Measurements from ENCODE around the gene CASP8.
"Not testable (repeated sequence)": the region's sequence is repeated elsewhere in the genome, so short reads cannot be mapped to it uniquely, and the experiment has no call there.

Gene CASP8

GRCh38 chr2:201298462-201299052, 38.2 kb downstream of the CASP8 start:
- DNase-seq: peak; percentile 9
- TF ChIP-seq, protein P1, sequence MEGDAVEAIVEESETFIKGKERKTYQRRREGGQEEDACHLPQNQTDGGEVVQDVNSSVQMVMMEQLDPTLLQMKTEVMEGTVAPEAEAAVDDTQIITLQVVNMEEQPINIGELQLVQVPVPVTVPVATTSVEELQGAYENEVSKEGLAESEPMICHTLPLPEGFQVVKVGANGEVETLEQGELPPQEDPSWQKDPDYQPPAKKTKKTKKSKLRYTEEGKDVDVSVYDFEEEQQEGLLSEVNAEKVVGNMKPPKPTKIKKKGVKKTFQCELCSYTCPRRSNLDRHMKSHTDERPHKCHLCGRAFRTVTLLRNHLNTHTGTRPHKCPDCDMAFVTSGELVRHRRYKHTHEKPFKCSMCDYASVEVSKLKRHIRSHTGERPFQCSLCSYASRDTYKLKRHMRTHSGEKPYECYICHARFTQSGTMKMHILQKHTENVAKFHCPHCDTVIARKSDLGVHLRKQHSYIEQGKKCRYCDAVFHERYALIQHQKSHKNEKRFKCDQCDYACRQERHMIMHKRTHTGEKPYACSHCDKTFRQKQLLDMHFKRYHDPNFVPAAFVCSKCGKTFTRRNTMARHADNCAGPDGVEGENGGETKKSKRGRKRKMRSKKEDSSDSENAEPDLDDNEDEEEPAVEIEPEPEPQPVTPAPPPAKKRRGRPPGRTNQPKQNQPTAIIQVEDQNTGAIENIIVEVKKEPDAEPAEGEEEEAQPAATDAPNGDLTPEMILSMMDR (IDR thresholded peaks at IDR 0.05; ENCODE audit: low read depth, low read length, missing control alignments): no peak
- H3K4me3 ChIP-seq (ENCODE audit: low read depth, low read length): no peak overlapping the region
- H3K27me3 ChIP-seq (replicated peaks): no peaks in the 10 kb centered on the region
- no peaks in the 10 kb centered on the region for H3K36me3 ChIP-seq (replicated peaks)
- no peak overlapping the region for H3K27ac ChIP-seq
- in situ Hi-C loops (cut with HindIII; ENCODE audit: low pct_ligation_motif_present, low sequenced_read_pairs): no loop called here

GRCh38 chr2:201299929-201300328, 39.6 kb downstream of the CASP8 start:
- H3K27me3 ChIP-seq (replicated peaks); H3K36me3 ChIP-seq (replicated peaks); in situ Hi-C loops (cut with HindIII; ENCODE audit: low pct_ligation_motif_present, low sequenced_read_pairs); DNase-seq; H3K27ac ChIP-seq; H3K4me3 ChIP-seq (ENCODE audit: low read depth, low read length): not testable (repeated sequence)

GRCh38 chr2:201307876-201308275, 47.5 kb downstream of the CASP8 start:
- Histone ChIP-seq H3K4me3 (ENCODE audit: low read depth, low read length) (no peak overlapping the region), H3K27me3 (replicated peaks) (no peaks in the 10 kb centered on the region), H3K36me3 (replicated peaks) (peaks cover 2% of the 10 kb centered on the region), H3K27ac (no peak overlapping the region)
- in situ Hi-C loops (cut with HindIII; ENCODE audit: low pct_ligation_motif_present, low sequenced_read_pairs): no loop called here
- TF ChIP-seq, protein P1 (IDR thresholded peaks at IDR 0.05; ENCODE audit: low read depth, low read length, missing control alignments): no peak
- DNase-seq: no peak

GRCh38 chr2:201308914-201309313, 48.6 kb downstream of the CASP8 start:
- Histone ChIP-seq H3K36me3 (replicated peaks) (peaks cover 2% of the 10 kb centered on the region), H3K27me3 (replicated peaks) (no peaks in the 10 kb centered on the region), H3K27ac (no peak overlapping the region), H3K4me3 (ENCODE audit: low read depth, low read length) (no peak overlapping the region)
- DNase-seq: no peak
- in situ Hi-C loops (cut with HindIII; ENCODE audit: low pct_ligation_motif_present, low sequenced_read_pairs): no loop called here
- TF ChIP-seq, protein P1 (IDR thresholded peaks at IDR 0.05; ENCODE audit: low read depth, low read length, missing control alignments): no peak

- TF ChIP-seq, protein P1 (IDR thresholded peaks at IDR 0.05; ENCODE audit: low read depth, low read length, missing control alignments): no peak
- in situ Hi-C loops (cut with HindIII; ENCODE audit: low pct_ligation_motif_present, low sequenced_read_pairs): no loop called here
- Histone ChIP-seq H3K27me3 (replicated peaks) (no peaks in the 10 kb centered on the region), H3K36me3 (replicated peaks) (no peaks in the 10 kb centered on the region), H3K27ac (no peak overlapping the region), H3K4me3 (ENCODE audit: low read depth, low read length) (no peak overlapping the region)
- no peak for DNase-seq
Measured at GRCh38 chr2:201313362-201313761, 53.0 kb downstream of the CASP8 start.

DNA sequence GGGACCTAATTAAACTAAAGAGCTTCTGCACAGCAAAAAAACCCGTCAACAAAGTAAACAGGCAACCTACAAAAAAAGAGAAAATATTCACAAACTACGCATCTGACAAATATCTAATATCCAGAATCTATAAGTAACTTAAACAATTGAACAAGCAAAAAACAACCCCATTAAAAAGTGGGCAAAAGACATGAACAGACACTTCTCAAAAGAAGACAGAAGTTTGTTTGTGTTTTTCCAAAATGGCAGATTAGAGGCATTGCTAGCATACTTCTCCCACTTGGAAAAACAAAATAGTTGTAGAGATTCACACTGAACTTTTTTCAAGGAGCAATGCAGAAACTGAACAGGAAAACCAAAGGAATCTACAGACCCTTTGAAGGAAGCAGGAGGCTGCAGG, 59.2 kb downstream of the CASP8 start:
- TF ChIP-seq, protein P1 (IDR thresholded peaks at IDR 0.05; ENCODE audit: low read depth, low read length, missing control alignments): no peak
- H3K27me3 ChIP-seq (replicated peaks): no peaks in the 10 kb centered on the region
- in situ Hi-C loops (cut with HindIII; ENCODE audit: low pct_ligation_motif_present, low sequenced_read_pairs): no loop called here
- no peaks in the 10 kb centered on the region for H3K36me3 ChIP-seq (replicated peaks)
- no peak overlapping the region for H3K27ac ChIP-seq
- DNase-seq: no peak
- no peak overlapping the region for H3K4me3 ChIP-seq (ENCODE audit: low read depth, low read length)

Measured in brain microvascular endothelial cell (primary cell).